Thyroid gland (tissue), 4 donors: ENCODE results near the gene PIP5K1A.

Source experiments
- POLR2A ChIP-seq, 2 donors: fragments of 450-650 bp; IDR thresholded peaks; one replicate each; pipeline ENCODE4 v1.6.1; 2017; ENCODE audit warnings: antibody characterized with exemption in 2 of 2, mild to moderate bottlenecking in 2 of 2, moderate library complexity in 1 of 2
- TF ChIP-seq, protein P1 (sequence below), 6 experiments: fragments of 200-600 bp in 3 of 6; fragments of 450-650 bp in 3 of 6; sonication (generic) in 3 of 6; IDR thresholded peaks; one replicate each; pipeline ENCODE4 v1.5.1; 2016 to 2019; ENCODE audit warnings: antibody characterized with exemption in 6 of 6, mild to moderate bottlenecking in 2 of 6, inconsistent platforms in 1 of 6, moderate library complexity in 1 of 6

DNA sequence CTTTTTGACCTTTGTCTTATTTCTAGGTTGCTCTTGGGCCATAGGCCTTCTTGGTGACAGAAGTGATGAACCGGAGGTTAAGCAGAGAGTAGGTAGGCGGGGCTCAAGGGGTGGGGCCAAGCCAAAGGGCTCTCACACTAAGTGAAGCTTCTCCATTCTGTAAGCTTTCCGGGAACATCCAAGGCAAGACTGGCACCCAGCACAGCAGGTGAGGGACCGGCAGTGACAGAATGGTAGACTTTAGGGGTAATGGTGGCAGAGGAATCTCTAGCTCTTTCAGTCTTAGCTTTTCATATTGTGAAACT is 41.9 kb upstream of the PIP5K1A start, which contains the start of gene TNFAIP8L2:
- TF ChIP-seq, protein P1, sequence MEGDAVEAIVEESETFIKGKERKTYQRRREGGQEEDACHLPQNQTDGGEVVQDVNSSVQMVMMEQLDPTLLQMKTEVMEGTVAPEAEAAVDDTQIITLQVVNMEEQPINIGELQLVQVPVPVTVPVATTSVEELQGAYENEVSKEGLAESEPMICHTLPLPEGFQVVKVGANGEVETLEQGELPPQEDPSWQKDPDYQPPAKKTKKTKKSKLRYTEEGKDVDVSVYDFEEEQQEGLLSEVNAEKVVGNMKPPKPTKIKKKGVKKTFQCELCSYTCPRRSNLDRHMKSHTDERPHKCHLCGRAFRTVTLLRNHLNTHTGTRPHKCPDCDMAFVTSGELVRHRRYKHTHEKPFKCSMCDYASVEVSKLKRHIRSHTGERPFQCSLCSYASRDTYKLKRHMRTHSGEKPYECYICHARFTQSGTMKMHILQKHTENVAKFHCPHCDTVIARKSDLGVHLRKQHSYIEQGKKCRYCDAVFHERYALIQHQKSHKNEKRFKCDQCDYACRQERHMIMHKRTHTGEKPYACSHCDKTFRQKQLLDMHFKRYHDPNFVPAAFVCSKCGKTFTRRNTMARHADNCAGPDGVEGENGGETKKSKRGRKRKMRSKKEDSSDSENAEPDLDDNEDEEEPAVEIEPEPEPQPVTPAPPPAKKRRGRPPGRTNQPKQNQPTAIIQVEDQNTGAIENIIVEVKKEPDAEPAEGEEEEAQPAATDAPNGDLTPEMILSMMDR (IDR thresholded peaks at IDR 0.05), result no peak
- no peak for TF ChIP-seq POLR2A (IDR thresholded peaks at IDR 0.05)
